ENCODE results near the gene KDM1A. TPM values are rescaled to one million over a fixed set of nuclear protein-coding genes. Genes with fewer than 3 reads are reported as not detected.

The KDM1A gene
- total and polyA plus RNA-seq, 2 donors (not counting 1 experiment from before 2014, with no cell fraction given) = 30.2 to 47.4 TPM

GRCh38 chr1:23126801-23127200 is 107.5 kb downstream of the KDM1A start:
- H3K4me1 Mint-ChIP-seq = peaks cover 4% of the 10 kb centered on the region
- H3K79me2 ChIP-seq (ENCODE audit: control insufficient read depth, insufficient read depth, low read length) = peaks cover 29% of the 10 kb centered on the region
- no peak for ATAC-seq (ENCODE audit: low read depth)

GRCh38 chr1:23129846-23130245 is 110.6 kb downstream of the KDM1A start:
- Histone ChIP-seq H3K27ac (ENCODE audit: low read length in 2 of 2) (no peak overlapping the region), H3K27me3 (replicated peaks in 1 of 4; ENCODE audit: control extremely low read depth in 1 of 4, control insufficient read depth in 3 of 4, insufficient read depth in 4 of 4, low read length in 3 of 4) (no peaks in the 10 kb centered on the region), H2AFZ (ENCODE audit: insufficient read depth, low read depth, low read length, poor library complexity, severe bottlenecking) (no peak overlapping the region), H3K9me3 (ENCODE audit: control extremely low read depth in 1 of 3, control insufficient read depth in 2 of 3, insufficient read depth in 1 of 3, low read length in 2 of 3) (no peaks in the 10 kb centered on the region), H3K4me1 (ENCODE audit: control insufficient read depth in 2 of 2, insufficient read depth in 2 of 2, low read length in 2 of 2) (no peaks in the 10 kb centered on the region), H3K9ac (ENCODE audit: low read length) (no peak overlapping the region), H3K4me3 (ENCODE audit: control extremely low read depth in 1 of 5, extremely low read depth in 1 of 5, insufficient read depth in 1 of 5, low read depth in 2 of 5, low read length in 4 of 5) (no peak overlapping the region), H3K36me3 (replicated peaks in 1 of 2; ENCODE audit: control extremely low read depth in 1 of 2, control insufficient read depth in 1 of 2, extremely low read depth in 1 of 2, insufficient read depth in 2 of 2, low read length in 1 of 2) (no peaks in the 10 kb centered on the region), H3K79me2 (ENCODE audit: control insufficient read depth, insufficient read depth, low read length) (peaks cover 24% of the 10 kb centered on the region), H4K20me1 (ENCODE audit: control insufficient read depth, insufficient read depth, low read length, poor library complexity, severe bottlenecking) (no peaks in the 10 kb centered on the region), H3K4me2 (replicated peaks; ENCODE audit: low read depth, low read length, poor library complexity, severe bottlenecking) (no peak overlapping the region)
- TF ChIP-seq CTCF (IDR thresholded peaks at IDR 0.05) (no peak), EZH2 (IDR thresholded peaks at IDR 0.05; ENCODE audit: borderline replicate concordance, insufficient read depth, low read depth, low read length, poor library complexity, severe bottlenecking) (no peak)
- ATAC-seq (ENCODE audit: low read depth) = no peak
- ChIA-PET CTCF (no interaction called here), POLR2A (no interaction called here)
- intact Hi-C loops (cut with micrococcal nuclease) = no loop called here
- H3K9me3 Mint-ChIP-seq (ENCODE audit: insufficient read depth) = no peaks in the 10 kb centered on the region
- H3K27ac Mint-ChIP-seq = no peak overlapping the region
- H3K27me3 Mint-ChIP-seq = no peaks in the 10 kb centered on the region
- no peaks in the 10 kb centered on the region for H3K4me1 Mint-ChIP-seq
- H3K4me3 Mint-ChIP-seq = no peak overlapping the region
- DNase-seq = no peak

More at GRCh38 chr1:23126801-23127200, 107.5 kb downstream of the KDM1A start:
- Histone ChIP-seq H3K9ac (ENCODE audit: low read length) (no peak overlapping the region), H4K20me1 (ENCODE audit: control insufficient read depth, insufficient read depth, low read length, poor library complexity, severe bottlenecking) (no peaks in the 10 kb centered on the region), H3K4me2 (replicated peaks; ENCODE audit: low read depth, low read length, poor library complexity, severe bottlenecking) (no peak overlapping the region), H3K4me1 (ENCODE audit: control insufficient read depth in 2 of 2, insufficient read depth in 2 of 2, low read length in 2 of 2) (no peaks in the 10 kb centered on the region), H3K36me3 (replicated peaks in 1 of 2; ENCODE audit: control extremely low read depth in 1 of 2, control insufficient read depth in 1 of 2, extremely low read depth in 1 of 2, insufficient read depth in 2 of 2, low read length in 1 of 2) (no peaks in the 10 kb centered on the region), H3K27me3 (replicated peaks in 1 of 4; ENCODE audit: control extremely low read depth in 1 of 4, control insufficient read depth in 3 of 4, insufficient read depth in 4 of 4, low read length in 3 of 4) (no peaks in the 10 kb centered on the region), H3K9me3 (ENCODE audit: control extremely low read depth in 1 of 3, control insufficient read depth in 2 of 3, insufficient read depth in 1 of 3, low read length in 2 of 3) (no peaks in the 10 kb centered on the region), H3K4me3 (ENCODE audit: control extremely low read depth in 1 of 5, extremely low read depth in 1 of 5, insufficient read depth in 1 of 5, low read depth in 2 of 5, low read length in 4 of 5) (no peak overlapping the region), H3K27ac (ENCODE audit: low read length in 2 of 2) (no peak overlapping the region), H2AFZ (ENCODE audit: insufficient read depth, low read depth, low read length, poor library complexity, severe bottlenecking) (no peak overlapping the region)
- H3K27ac Mint-ChIP-seq = no peak overlapping the region
- no peaks in the 10 kb centered on the region for H3K9me3 Mint-ChIP-seq (ENCODE audit: insufficient read depth)
- intact Hi-C loops (cut with micrococcal nuclease) = no loop called here
- no peak for DNase-seq
- WGBS (ENCODE audit: insufficient coverage) = no CpG with 5 or more reads among the region's 3 CpGs
- POLR2A ChIA-PET = no interaction called here
- no peaks in the 10 kb centered on the region for H3K27me3 Mint-ChIP-seq
- TF ChIP-seq EZH2 (IDR thresholded peaks at IDR 0.05; ENCODE audit: borderline replicate concordance, insufficient read depth, low read depth, low read length, poor library complexity, severe bottlenecking) = no peak
- TF ChIP-seq CTCF (IDR thresholded peaks at IDR 0.05) = no peak
- H3K4me3 Mint-ChIP-seq = no peak overlapping the region
- CTCF ChIA-PET = interaction anchor here (1.1 to 2.2 kb wide), 4 partner anchors 24 to 58 kb away, joined by 3 to 8 read pairs (median 6); no protein-coding TSS in a partner anchor
